SH-SY5Y (cell line): ENCODE data around the gene RAPGEF1.

ENCODE experiments used
- GATA2 ChIP-seq: IDR thresholded peaks from 2 replicates; pipeline ENCODE4 v1.6.1; 2011; ENCODE audit warnings: mild to moderate bottlenecking, low read depth, low read length
- GATA3 ChIP-seq: IDR thresholded peaks from 2 replicates; pipeline ENCODE4 v1.6.1; 2011; ENCODE audit warnings: low read depth, mild to moderate bottlenecking, low read length, moderate library complexity

- TF ChIP-seq GATA2: no peak
- no peak for TF ChIP-seq GATA3
Observed at GRCh38 chr9:131554087-131554842, 185.6 kb downstream of the RAPGEF1 start.
